Neural cell (in vitro differentiated cells): ENCODE results near the gene SLC10A4. TPM values are rescaled to one million over a fixed set of nuclear protein-coding genes. Genes with fewer than 3 reads are reported as not detected.

Experiments
- H2AFZ ChIP-seq: fragments of 200-600, 300-800 bp; sonication (generic), shearing (Covaris generic); 2 replicates; pipeline ENCODE4 v1.6.0; 2014; ENCODE audit warnings: low read depth, mild to moderate bottlenecking, antibody characterized with exemption, low read length, moderate library complexity
- H3F3A ChIP-seq: fragments of 200-600 bp; shearing (Covaris generic); 2 replicates; pipeline ENCODE4 v1.6.1; 2016; ENCODE audit warnings: mild to moderate bottlenecking, moderate library complexity, mixed read lengths, antibody characterized with exemption, low read length; ENCODE audit not compliant: insufficient read depth, poor library complexity, severe bottlenecking
- H3K27ac ChIP-seq: fragments of 200-600, 300-800 bp; sonication (generic), shearing (Covaris generic); 2 replicates; pipeline ENCODE4 v1.5.1; 2014; ENCODE audit warnings: mild to moderate bottlenecking, low read length, moderate library complexity
- H3K27me3 ChIP-seq: fragments of 300-800, 200-600 bp; sonication (generic), shearing (Covaris generic); 2 replicates; pipeline ENCODE4 v1.6.0; 2014; ENCODE audit warnings: mild to moderate bottlenecking, low read depth, low read length, moderate library complexity; ENCODE audit not compliant: insufficient read depth
- H3K36me3 ChIP-seq: fragments of 300-800, 200-600 bp; sonication (generic), shearing (Covaris generic); 2 replicates; pipeline ENCODE4 v1.5.1; 2014; ENCODE audit warnings: mild to moderate bottlenecking, antibody characterized with exemption, low read length, moderate library complexity; ENCODE audit not compliant: insufficient read depth
- H3K4me2 ChIP-seq: fragments of 300-800, 200-600 bp; sonication (generic), shearing (Covaris generic); 2 replicates; pipeline ENCODE4 v1.6.0; 2014; ENCODE audit warnings: mild to moderate bottlenecking, low read length
- H3K4me3 ChIP-seq: fragments of 300-800, 200-600 bp; sonication (generic), shearing (Covaris generic); 2 replicates; pipeline ENCODE4 v1.5.1; 2014; ENCODE audit warnings: mild to moderate bottlenecking, low read length, moderate library complexity
- H3K79me2 ChIP-seq: fragments of 200-600 bp; shearing (Covaris generic); replicated peaks from 2 replicates; pipeline ENCODE4 v1.6.0; 2014; ENCODE audit warnings: mild to moderate bottlenecking, low read length, moderate library complexity; ENCODE audit not compliant: insufficient read depth
- H3K9ac ChIP-seq: fragments of 300-800, 200-600 bp; sonication (generic), shearing (Covaris generic); 2 replicates; pipeline ENCODE4 v1.6.1; 2016; ENCODE audit warnings: mild to moderate bottlenecking, low read length, mixed read lengths
- H3K9me2 ChIP-seq: fragments of 200-600 bp; shearing (Covaris generic); 2 replicates; pipeline ENCODE4 v1.6.1; 2016; ENCODE audit warnings: mild to moderate bottlenecking, low read length, mixed read lengths; ENCODE audit not compliant: insufficient read depth
- H3K9me3 ChIP-seq: fragments of 200-600, 300-800 bp; sonication (generic), shearing (Covaris generic); 2 replicates; pipeline ENCODE4 v1.6.1; 2016; ENCODE audit warnings: mild to moderate bottlenecking, mixed run types, low read length, moderate library complexity, mixed read lengths
- H4K20me1 ChIP-seq: fragments of 200-600 bp; shearing (Covaris generic); 2 replicates; pipeline ENCODE4 v1.6.1; 2016; ENCODE audit warnings: mild to moderate bottlenecking, mixed run types; ENCODE audit not compliant: insufficient read depth
- EP300 ChIP-seq: fragments of 450-650 bp; conservative IDR thresholded peaks from 2 replicates; pipeline ENCODE4 v1.6.1; 2014; ENCODE audit warnings: antibody characterized with exemption, mild to moderate bottlenecking, moderate library complexity; ENCODE audit not compliant: poor library complexity, severe bottlenecking
- EZH2 ChIP-seq: fragments of 200-600, 300-800 bp; shearing (Covaris generic), sonication (generic); IDR thresholded peaks from 2 replicates; pipeline ENCODE4 v1.6.1; 2014; ENCODE audit warnings: antibody characterized with exemption, low read length, borderline replicate concordance, mild to moderate bottlenecking; ENCODE audit not compliant: insufficient read depth, poor library complexity, severe bottlenecking
- MXI1 ChIP-seq: fragments of 450-650 bp; conservative IDR thresholded peaks from 2 replicates; pipeline ENCODE4 v1.6.1; 2014; ENCODE audit warnings: antibody characterized with exemption, mild to moderate bottlenecking; ENCODE audit not compliant: poor library complexity, severe bottlenecking
- POLR2AphosphoS5 ChIP-seq: IDR thresholded peaks from 2 replicates; pipeline ENCODE4 v1.6.1; 2012
- RAD21 ChIP-seq: fragments of 450-650 bp; conservative IDR thresholded peaks from 2 replicates; pipeline ENCODE4 v1.6.1; 2014; ENCODE audit warnings: antibody characterized with exemption, mild to moderate bottlenecking, moderate library complexity
- SMC3 ChIP-seq: fragments of 450-650 bp; conservative IDR thresholded peaks from 2 replicates; pipeline ENCODE4 v1.6.1; 2014; ENCODE audit warnings: antibody characterized with exemption, mild to moderate bottlenecking, moderate library complexity; ENCODE audit not compliant: poor library complexity
- TAF1 ChIP-seq: IDR thresholded peaks from 2 replicates; pipeline ENCODE4 v1.6.1; 2012; ENCODE audit warnings: low read depth
- polyA plus RNA-seq: library from polyadenylated mRNA; depleted of rRNA; stranded (reverse); fragments of >200 nt; gene quantifications from 2 replicates; pipeline ENCODE4 v1.2.3, GENCODE V29; 2014
- TF ChIP-seq, protein P1 (sequence below): fragments of 450-650 bp; IDR thresholded peaks from 2 replicates; pipeline ENCODE4 v1.5.1; 2014; ENCODE audit warnings: antibody characterized with exemption, mild to moderate bottlenecking, moderate library complexity; ENCODE audit not compliant: poor library complexity, severe bottlenecking
- TF ChIP-seq, protein P2 (sequence below): IDR thresholded peaks from 2 replicates; pipeline ENCODE4 v1.6.1; 2012; ENCODE audit warnings: borderline replicate concordance

The SLC10A4 gene
- polyA plus RNA-seq, 1 donor from 2014 or later: 14.5 TPM

DNA sequence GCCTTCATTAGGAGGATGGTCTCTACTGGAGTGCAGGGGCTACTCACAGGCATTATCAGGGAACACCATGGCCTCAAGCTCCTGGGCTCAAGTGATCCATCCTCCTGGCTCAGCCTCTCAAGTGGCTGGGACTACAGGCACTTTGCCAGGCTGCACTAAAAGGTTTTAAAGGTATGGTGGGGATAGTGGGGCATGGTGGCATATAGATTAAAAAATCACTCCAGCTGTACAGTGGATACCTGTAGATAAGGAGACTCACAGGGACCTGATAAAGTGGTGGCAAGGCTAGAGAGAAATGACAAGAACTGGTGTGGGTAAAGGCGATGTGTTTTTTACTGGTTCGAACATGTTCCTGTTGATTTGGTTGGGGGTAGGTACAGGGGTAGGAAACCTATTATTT is 12.8 kb downstream of the SLC10A4 start:
- Histone ChIP-seq H4K20me1 (no peaks in the 10 kb centered on the region), H3K9ac (no peak overlapping the region), H3F3A (no peaks in the 10 kb centered on the region), H3K27ac (peak overlapping the region; percentile 28), H3K4me3 (no peak overlapping the region), H3K9me3 (no peaks in the 10 kb centered on the region), H3K79me2 (no peaks in the 10 kb centered on the region), H3K4me2 (no peak overlapping the region), H3K36me3 (no peaks in the 10 kb centered on the region), H3K27me3 (no peaks in the 10 kb centered on the region), H2AFZ (no peak overlapping the region), H3K9me2 (no peaks in the 10 kb centered on the region)
- TF ChIP-seq SMC3 (no peak), EZH2 (no peak), RAD21 (no peak), MXI1 (no peak), POLR2AphosphoS5 (no peak), EP300 (no peak), TAF1 (no peak)
- TF ChIP-seq, protein P1, sequence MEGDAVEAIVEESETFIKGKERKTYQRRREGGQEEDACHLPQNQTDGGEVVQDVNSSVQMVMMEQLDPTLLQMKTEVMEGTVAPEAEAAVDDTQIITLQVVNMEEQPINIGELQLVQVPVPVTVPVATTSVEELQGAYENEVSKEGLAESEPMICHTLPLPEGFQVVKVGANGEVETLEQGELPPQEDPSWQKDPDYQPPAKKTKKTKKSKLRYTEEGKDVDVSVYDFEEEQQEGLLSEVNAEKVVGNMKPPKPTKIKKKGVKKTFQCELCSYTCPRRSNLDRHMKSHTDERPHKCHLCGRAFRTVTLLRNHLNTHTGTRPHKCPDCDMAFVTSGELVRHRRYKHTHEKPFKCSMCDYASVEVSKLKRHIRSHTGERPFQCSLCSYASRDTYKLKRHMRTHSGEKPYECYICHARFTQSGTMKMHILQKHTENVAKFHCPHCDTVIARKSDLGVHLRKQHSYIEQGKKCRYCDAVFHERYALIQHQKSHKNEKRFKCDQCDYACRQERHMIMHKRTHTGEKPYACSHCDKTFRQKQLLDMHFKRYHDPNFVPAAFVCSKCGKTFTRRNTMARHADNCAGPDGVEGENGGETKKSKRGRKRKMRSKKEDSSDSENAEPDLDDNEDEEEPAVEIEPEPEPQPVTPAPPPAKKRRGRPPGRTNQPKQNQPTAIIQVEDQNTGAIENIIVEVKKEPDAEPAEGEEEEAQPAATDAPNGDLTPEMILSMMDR: no peak
- TF ChIP-seq, protein P2, sequence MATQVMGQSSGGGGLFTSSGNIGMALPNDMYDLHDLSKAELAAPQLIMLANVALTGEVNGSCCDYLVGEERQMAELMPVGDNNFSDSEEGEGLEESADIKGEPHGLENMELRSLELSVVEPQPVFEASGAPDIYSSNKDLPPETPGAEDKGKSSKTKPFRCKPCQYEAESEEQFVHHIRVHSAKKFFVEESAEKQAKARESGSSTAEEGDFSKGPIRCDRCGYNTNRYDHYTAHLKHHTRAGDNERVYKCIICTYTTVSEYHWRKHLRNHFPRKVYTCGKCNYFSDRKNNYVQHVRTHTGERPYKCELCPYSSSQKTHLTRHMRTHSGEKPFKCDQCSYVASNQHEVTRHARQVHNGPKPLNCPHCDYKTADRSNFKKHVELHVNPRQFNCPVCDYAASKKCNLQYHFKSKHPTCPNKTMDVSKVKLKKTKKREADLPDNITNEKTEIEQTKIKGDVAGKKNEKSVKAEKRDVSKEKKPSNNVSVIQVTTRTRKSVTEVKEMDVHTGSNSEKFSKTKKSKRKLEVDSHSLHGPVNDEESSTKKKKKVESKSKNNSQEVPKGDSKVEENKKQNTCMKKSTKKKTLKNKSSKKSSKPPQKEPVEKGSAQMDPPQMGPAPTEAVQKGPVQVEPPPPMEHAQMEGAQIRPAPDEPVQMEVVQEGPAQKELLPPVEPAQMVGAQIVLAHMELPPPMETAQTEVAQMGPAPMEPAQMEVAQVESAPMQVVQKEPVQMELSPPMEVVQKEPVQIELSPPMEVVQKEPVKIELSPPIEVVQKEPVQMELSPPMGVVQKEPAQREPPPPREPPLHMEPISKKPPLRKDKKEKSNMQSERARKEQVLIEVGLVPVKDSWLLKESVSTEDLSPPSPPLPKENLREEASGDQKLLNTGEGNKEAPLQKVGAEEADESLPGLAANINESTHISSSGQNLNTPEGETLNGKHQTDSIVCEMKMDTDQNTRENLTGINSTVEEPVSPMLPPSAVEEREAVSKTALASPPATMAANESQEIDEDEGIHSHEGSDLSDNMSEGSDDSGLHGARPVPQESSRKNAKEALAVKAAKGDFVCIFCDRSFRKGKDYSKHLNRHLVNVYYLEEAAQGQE: no peak

DNA sequence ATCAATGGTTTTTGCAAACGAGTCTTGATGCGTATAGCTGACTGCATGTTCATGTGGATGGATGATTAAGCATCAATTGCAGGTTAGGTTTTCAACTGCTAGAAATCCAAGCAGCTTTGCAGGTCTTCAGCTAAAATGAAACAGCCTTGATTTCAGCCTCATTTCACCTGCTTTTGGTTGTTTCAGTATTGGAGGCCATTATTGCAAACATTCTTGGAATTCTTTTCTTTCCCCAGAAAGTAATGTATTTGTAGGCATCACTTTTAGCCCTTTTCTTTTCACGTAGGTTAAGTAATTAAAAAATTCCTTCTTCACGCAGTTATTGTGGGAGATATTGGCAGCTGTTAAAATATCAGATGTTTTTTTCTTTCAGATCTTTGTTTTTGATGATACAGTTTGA is 15.8 kb downstream of the SLC10A4 start:
- TF ChIP-seq EP300 (no peak), RAD21 (no peak), TAF1 (no peak)
- TF ChIP-seq, protein P2: no peak
- Histone ChIP-seq H4K20me1 (no peaks in the 10 kb centered on the region), H3K36me3 (peaks cover 7% of the 10 kb centered on the region), H3K4me2 (no peak overlapping the region), H3K27ac (no peak overlapping the region), H3K9me3 (no peaks in the 10 kb centered on the region), H3K4me3 (no peak overlapping the region), H3K27me3 (no peaks in the 10 kb centered on the region), H3K9me2 (no peaks in the 10 kb centered on the region), H3F3A (no peaks in the 10 kb centered on the region), H3K9ac (no peak overlapping the region), H2AFZ (no peak overlapping the region), H3K79me2 (no peaks in the 10 kb centered on the region)
